ENCODE results near the gene CASP9. TPM values are rescaled to one million over a fixed set of nuclear protein-coding genes. Genes with fewer than 3 reads are reported as not detected.
"Not testable (repeated sequence)": the region's sequence is repeated elsewhere in the genome, so short reads cannot be mapped to it uniquely, and the experiment has no call there.

The CASP9 gene
- total RNA-seq, 1 donor from 2014 or later = 22.1 TPM

DNA sequence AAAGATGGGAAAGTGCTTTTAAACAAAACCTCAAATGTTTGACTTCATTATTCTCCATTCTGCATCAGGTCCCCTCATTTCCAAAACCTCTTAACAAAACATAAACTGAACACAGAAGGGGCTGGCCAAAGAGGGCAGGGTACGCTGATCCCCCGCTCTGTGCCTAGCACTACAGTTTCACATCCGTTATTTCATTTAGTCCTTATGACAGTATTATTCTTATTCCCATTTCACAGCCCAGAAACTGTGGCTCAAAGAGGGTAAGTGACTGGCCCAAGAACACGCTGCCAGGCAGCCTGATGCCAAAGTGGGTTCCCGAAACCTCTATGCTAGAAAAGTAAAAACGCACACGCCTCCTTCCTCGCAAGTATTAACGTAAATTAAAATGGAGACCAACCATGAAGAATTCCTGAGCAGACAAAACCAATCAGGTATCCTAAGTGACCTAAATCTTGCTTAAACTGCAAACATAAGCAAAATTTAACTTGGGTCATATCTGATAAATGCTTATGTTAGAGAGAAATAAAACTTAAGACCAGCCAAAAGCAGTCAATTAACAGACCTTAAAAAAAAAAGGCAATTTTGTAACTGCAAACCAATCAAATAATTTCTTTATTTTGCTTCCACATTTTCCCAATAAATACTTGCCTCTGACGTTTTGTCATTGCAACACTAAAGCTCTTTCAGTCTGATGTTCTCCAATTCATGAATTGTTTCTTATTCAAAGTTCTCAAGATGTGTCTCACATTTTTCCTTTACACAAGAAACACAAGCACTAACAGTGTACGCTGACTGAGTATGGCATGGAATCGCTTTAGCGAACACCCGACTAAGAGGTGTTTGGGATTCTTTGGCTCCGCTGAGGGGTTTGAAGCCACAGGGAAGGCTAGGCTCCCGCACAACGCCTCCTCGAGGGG is 653 bp downstream of the CASP9 start:
- intact Hi-C loops (cut with DNase I) = no loop called here

DNA sequence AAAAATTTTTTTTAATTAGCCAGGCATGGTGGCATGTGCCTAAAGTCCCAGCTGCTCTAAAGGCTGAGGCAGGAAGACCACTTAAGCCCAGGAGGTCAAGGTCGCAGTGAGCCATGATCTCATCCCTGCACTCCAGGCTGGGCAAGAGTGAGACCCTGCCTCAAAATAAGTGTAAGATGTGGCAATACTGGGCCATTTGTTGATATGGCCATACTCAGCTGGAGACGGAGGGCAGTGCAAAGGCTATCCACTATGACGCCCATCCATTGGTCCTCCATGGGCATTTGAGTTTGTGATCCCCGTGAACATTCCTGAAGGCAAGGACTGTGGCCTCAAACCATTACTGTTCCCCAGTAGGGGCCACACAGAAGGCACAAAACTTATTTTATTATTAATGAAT is 1.5 kb downstream of the CASP9 start:
- Histone ChIP-seq H3K4me1 (peaks cover 28% of the 10 kb centered on the region), H3K27ac (no peak overlapping the region), H3K4me3 (no peak overlapping the region), H3K9me3 (no peaks in the 10 kb centered on the region), H3K27me3 (no peaks in the 10 kb centered on the region), H3K36me3 (no peaks in the 10 kb centered on the region)
- intact Hi-C loops (cut with DNase I) = no loop called here
- DNase-seq (ENCODE audit: extremely low spot score in 2 of 2) = no peak
- TF ChIP-seq, protein P1, sequence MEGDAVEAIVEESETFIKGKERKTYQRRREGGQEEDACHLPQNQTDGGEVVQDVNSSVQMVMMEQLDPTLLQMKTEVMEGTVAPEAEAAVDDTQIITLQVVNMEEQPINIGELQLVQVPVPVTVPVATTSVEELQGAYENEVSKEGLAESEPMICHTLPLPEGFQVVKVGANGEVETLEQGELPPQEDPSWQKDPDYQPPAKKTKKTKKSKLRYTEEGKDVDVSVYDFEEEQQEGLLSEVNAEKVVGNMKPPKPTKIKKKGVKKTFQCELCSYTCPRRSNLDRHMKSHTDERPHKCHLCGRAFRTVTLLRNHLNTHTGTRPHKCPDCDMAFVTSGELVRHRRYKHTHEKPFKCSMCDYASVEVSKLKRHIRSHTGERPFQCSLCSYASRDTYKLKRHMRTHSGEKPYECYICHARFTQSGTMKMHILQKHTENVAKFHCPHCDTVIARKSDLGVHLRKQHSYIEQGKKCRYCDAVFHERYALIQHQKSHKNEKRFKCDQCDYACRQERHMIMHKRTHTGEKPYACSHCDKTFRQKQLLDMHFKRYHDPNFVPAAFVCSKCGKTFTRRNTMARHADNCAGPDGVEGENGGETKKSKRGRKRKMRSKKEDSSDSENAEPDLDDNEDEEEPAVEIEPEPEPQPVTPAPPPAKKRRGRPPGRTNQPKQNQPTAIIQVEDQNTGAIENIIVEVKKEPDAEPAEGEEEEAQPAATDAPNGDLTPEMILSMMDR (IDR thresholded peaks at IDR 0.05) = no peak
- TF ChIP-seq POLR2A (IDR thresholded peaks at IDR 0.05) (no peak), POLR2AphosphoS5 (IDR thresholded peaks at IDR 0.05; ENCODE audit: insufficient read depth in 1 of 2, low read depth in 1 of 2) (no peak)

More for the DNA sequence above, 653 bp downstream of the CASP9 start:
- H3K9me3 ChIP-seq = no peaks in the 10 kb centered on the region
- H3K4me1 ChIP-seq = peaks cover 36% of the 10 kb centered on the region
- peak overlapping the region; percentile 72 to 83 for H3K4me3 ChIP-seq
- peak overlapping the region; percentile 94 for H3K27ac ChIP-seq
- H3K36me3 ChIP-seq = no peaks in the 10 kb centered on the region
- H3K27me3 ChIP-seq = no peaks in the 10 kb centered on the region
- DNase-seq (ENCODE audit: extremely low spot score in 2 of 2) = no peak
- no peak for TF ChIP-seq POLR2AphosphoS5 (IDR thresholded peaks at IDR 0.05; ENCODE audit: insufficient read depth in 1 of 2, low read depth in 1 of 2)
- TF ChIP-seq, protein P1 (IDR thresholded peaks at IDR 0.05) = no peak

- DNase-seq (ENCODE audit: extremely low spot score in 2 of 2); H3K27ac ChIP-seq; intact Hi-C loops (cut with DNase I): not testable (repeated sequence)
These were observed 2.7 kb downstream of the CASP9 start for GRCh38 chr1:15521206-15521906.

GRCh38 chr1:15519625-15520024 is 4.4 kb downstream of the CASP9 start:
- Histone ChIP-seq H3K4me3 (no peak overlapping the region), H3K27me3 (no peaks in the 10 kb centered on the region), H3K4me1 (peaks cover 11% of the 10 kb centered on the region), H3K36me3 (peaks cover 0 to 9% of the 10 kb centered on the region in 2 donors), H3K27ac (no peak overlapping the region), H3K9me3 (no peaks in the 10 kb centered on the region)
- intact Hi-C loops (cut with DNase I) = no loop called here
- TF ChIP-seq POLR2AphosphoS5 (IDR thresholded peaks at IDR 0.05; ENCODE audit: insufficient read depth in 1 of 2, low read depth in 1 of 2) (no peak), POLR2A (IDR thresholded peaks at IDR 0.05) (no peak)
- TF ChIP-seq, protein P1 (IDR thresholded peaks at IDR 0.05) = no peak
- no peak for DNase-seq (ENCODE audit: extremely low spot score in 2 of 2)

More at GRCh38 chr1:15521206-15521906, 2.7 kb downstream of the CASP9 start:
- H3K27me3 ChIP-seq, H3K9me3 ChIP-seq, H3K4me3 ChIP-seq, H3K36me3 ChIP-seq: not testable (repeated sequence)
- peaks cover 22% of the 10 kb centered on the region for H3K4me1 ChIP-seq

DNA sequence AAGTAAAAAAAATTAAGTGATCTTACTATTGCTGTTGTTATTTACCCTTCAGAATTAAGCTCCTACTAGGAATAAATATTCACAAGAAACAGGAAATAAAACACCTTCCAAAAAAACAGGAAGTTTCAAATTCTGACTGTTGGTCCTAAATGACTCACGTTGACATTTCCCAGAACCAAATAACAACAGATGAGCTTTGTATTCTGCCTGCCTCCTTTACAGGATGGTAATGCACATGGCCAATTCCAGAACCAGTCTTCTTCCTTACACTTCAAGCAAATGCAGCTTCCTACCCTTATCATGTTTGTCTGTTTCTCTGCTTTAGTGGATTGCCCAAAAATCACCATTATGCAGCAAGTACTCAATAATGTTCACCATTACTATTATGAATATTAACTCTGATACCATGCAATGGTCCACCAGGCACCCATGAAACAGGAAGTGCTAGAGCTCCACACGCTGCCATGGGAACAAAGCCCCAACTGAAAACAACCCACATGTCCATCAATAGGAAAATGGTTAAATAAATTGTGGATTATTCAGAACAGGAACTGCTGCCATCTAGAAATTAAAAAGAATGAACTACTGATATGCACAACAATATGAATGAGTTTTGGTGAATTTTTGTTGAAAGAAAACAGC is 8.9 kb downstream of the CASP9 start:
- H3K9me3 ChIP-seq = no peaks in the 10 kb centered on the region
- intact Hi-C loops (cut with DNase I) = no loop called here
- H3K4me1 ChIP-seq = no peaks in the 10 kb centered on the region
- peaks cover 0 to 9% of the 10 kb centered on the region in 2 donors for H3K36me3 ChIP-seq
- no peaks in the 10 kb centered on the region for H3K27me3 ChIP-seq
- no peak for DNase-seq (ENCODE audit: extremely low spot score in 2 of 2)
- H3K4me3 ChIP-seq = no peak overlapping the region
- TF ChIP-seq, protein P1 (IDR thresholded peaks at IDR 0.05) = no peak
- no peak for TF ChIP-seq POLR2A (IDR thresholded peaks at IDR 0.05)
- no peak for TF ChIP-seq POLR2AphosphoS5 (IDR thresholded peaks at IDR 0.05; ENCODE audit: insufficient read depth in 1 of 2, low read depth in 1 of 2)
- no peak overlapping the region for H3K27ac ChIP-seq

- intact Hi-C loops (cut with DNase I); H3K9me3 ChIP-seq; H3K36me3 ChIP-seq; DNase-seq (ENCODE audit: extremely low spot score in 2 of 2); H3K4me1 ChIP-seq; H3K27me3 ChIP-seq; H3K27ac ChIP-seq; H3K4me3 ChIP-seq: not testable (repeated sequence)
These were observed 9.5 kb downstream of the CASP9 start for GRCh38 chr1:15514557-15514956.

Data from vagina (tissue), 2 donors.